ENCODE measurements around the gene SMPX. TPM values are rescaled to one million over a fixed set of nuclear protein-coding genes. Genes with fewer than 3 reads are reported as not detected.

SMPX gene
- total RNA-seq, 1 donor from 2014 or later, result 0.31 TPM

- no peak for DNase-seq
Measured at GRCh38 chrX:21711129-21711847, 46.6 kb downstream of the SMPX start.

GRCh38 chrX:21708116-21708515 lies 49.8 kb downstream of the SMPX start:
- DNase-seq, result no peak

GRCh38 chrX:21705225-21705624 lies 52.7 kb downstream of the SMPX start:
- no peak for DNase-seq

- no peak for DNase-seq
Measured at GRCh38 chrX:21702725-21703124, 55.2 kb downstream of the SMPX start.

GRCh38 chrX:21700967-21701366 lies 56.9 kb downstream of the SMPX start:
- no peak for DNase-seq

- DNase-seq, result no peak
Measured at GRCh38 chrX:21700275-21700674, 57.6 kb downstream of the SMPX start.

GRCh38 chrX:21699136-21699535 lies 58.8 kb downstream of the SMPX start:
- no peak for DNase-seq

- DNase-seq, result no peak
Measured at GRCh38 chrX:21698272-21698671, 59.6 kb downstream of the SMPX start.

GRCh38 chrX:21691512-21692018 lies 66.4 kb downstream of the SMPX start:
- DNase-seq, result no peak

GRCh38 chrX:21683941-21684340 lies 74.0 kb downstream of the SMPX start:
- DNase-seq, result no peak

GRCh38 chrX:21678048-21678612 lies 79.8 kb downstream of the SMPX start:
- no peak for DNase-seq

GRCh38 chrX:21675931-21676330 lies 82.0 kb downstream of the SMPX start:
- DNase-seq, result no peak

GRCh38 chrX:21674430-21675186 lies 83.3 kb downstream of the SMPX start:
- no peak for DNase-seq

GRCh38 chrX:21666679-21667078 lies 91.2 kb downstream of the SMPX start:
- DNase-seq, result no peak

GRCh38 chrX:21666252-21666651 lies 91.7 kb downstream of the SMPX start:
- no peak for DNase-seq

GRCh38 chrX:21662761-21663160 lies 95.2 kb downstream of the SMPX start:
- DNase-seq, result no peak

- DNase-seq, result no peak
Measured at GRCh38 chrX:21661316-21661715, 96.6 kb downstream of the SMPX start.

- DNase-seq, result no peak
Measured at GRCh38 chrX:21660156-21660555, 97.8 kb downstream of the SMPX start.

- DNase-seq, result no peak
Measured at GRCh38 chrX:21659320-21659719, 98.6 kb downstream of the SMPX start.

- no peak for DNase-seq
Measured at GRCh38 chrX:21658746-21659145, 99.2 kb downstream of the SMPX start.

GRCh38 chrX:21658152-21658737 lies 99.7 kb downstream of the SMPX start, which contains the start of gene KLHL34:
Gene KLHL34, minus strand, starts transcription at chrX:21658330. Its CDS starts 542 bp downstream, at chrX:21657788.
- DNase-seq, result no peak

GRCh38 chrX:21657318-21658151 lies 100.4 kb downstream of the SMPX start:
- no peak for DNase-seq
